Naive B cell (primary cell): ENCODE data around the gene CEP85. TPM values are rescaled to one million over a fixed set of nuclear protein-coding genes. Genes with fewer than 3 reads are reported as not detected.

ENCODE experiments used
- ATAC-seq, 2 donors: fragments of 150-1000 bp; cut with Tn5 transposase; 2 replicates each; pipeline ENCODE4 v1.10.0; 2021; ENCODE audit warnings: low read depth in 2 of 2, mild to moderate bottlenecking in 2 of 2, moderate library complexity in 2 of 2
- DNase-seq: peaks from one replicate; pipeline ENCODE4 v3.0.0; 2022
- H3K27ac Mint-ChIP-seq, 6 donors: one replicate each; pipeline ENCODE4 v1.8.0; 2020 to 2022; ENCODE audit warnings: mild to moderate bottlenecking in 6 of 6, mixed read lengths in 6 of 6, moderate library complexity in 5 of 6, inconsistent platforms in 2 of 6
- H3K27me3 Mint-ChIP-seq, 3 donors: one replicate each; pipeline ENCODE4 v1.8.0; 2021 to 2022; ENCODE audit warnings: mixed read lengths in 3 of 3, mild to moderate bottlenecking in 1 of 3
- H3K36me3 Mint-ChIP-seq, 2 donors: one replicate each; pipeline ENCODE4 v1.8.0; 2020 to 2022; ENCODE audit warnings: mixed read lengths in 2 of 2, inconsistent platforms in 1 of 2, mild to moderate bottlenecking in 1 of 2
- H3K4me1 Mint-ChIP-seq, 3 donors: one replicate each; pipeline ENCODE4 v1.8.0; 2020 to 2022; ENCODE audit warnings: mixed read lengths in 3 of 3, inconsistent platforms in 1 of 3, mild to moderate bottlenecking in 1 of 3, moderate library complexity in 1 of 3
- H3K4me3 Mint-ChIP-seq, 8 donors: one replicate each; pipeline ENCODE4 v1.8.0; 2020 to 2022; ENCODE audit warnings: mild to moderate bottlenecking in 8 of 8, mixed read lengths in 8 of 8, moderate library complexity in 8 of 8, inconsistent platforms in 2 of 8
- H3K9me3 Mint-ChIP-seq, 7 donors: one replicate each; pipeline ENCODE4 v1.8.0; 2020 to 2022; ENCODE audit warnings: mixed read lengths in 7 of 7, mild to moderate bottlenecking in 5 of 7, inconsistent platforms in 2 of 7, moderate library complexity in 1 of 7
- polyA plus RNA-seq, 6 donors: library from polyadenylated mRNA; unstranded; fragments of 300-500 nt; fragmentation: Illumina TruSeq; gene quantifications; one replicate each; pipeline ENCODE4 v1.2.3, GENCODE V29; 2021; ENCODE audit warnings: low read depth in 6 of 6

The CEP85 gene, protein sequence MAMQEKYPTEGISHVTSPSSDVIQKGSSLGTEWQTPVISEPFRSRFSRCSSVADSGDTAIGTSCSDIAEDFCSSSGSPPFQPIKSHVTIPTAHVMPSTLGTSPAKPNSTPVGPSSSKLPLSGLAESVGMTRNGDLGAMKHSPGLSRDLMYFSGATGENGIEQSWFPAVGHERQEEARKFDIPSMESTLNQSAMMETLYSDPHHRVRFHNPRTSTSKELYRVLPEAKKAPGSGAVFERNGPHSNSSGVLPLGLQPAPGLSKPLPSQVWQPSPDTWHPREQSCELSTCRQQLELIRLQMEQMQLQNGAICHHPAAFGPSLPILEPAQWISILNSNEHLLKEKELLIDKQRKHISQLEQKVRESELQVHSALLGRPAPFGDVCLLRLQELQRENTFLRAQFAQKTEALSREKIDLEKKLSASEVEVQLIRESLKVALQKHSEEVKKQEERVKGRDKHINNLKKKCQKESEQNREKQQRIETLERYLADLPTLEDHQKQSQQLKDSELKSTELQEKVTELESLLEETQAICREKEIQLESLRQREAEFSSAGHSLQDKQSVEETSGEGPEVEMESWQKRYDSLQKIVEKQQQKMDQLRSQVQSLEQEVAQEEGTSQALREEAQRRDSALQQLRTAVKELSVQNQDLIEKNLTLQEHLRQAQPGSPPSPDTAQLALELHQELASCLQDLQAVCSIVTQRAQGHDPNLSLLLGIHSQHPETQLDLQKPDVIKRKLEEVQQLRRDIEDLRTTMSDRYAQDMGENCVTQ
- polyA plus RNA-seq = 1 to 10 TPM; 2.5 to 8.2 (median 4.9) TPM

DNA sequence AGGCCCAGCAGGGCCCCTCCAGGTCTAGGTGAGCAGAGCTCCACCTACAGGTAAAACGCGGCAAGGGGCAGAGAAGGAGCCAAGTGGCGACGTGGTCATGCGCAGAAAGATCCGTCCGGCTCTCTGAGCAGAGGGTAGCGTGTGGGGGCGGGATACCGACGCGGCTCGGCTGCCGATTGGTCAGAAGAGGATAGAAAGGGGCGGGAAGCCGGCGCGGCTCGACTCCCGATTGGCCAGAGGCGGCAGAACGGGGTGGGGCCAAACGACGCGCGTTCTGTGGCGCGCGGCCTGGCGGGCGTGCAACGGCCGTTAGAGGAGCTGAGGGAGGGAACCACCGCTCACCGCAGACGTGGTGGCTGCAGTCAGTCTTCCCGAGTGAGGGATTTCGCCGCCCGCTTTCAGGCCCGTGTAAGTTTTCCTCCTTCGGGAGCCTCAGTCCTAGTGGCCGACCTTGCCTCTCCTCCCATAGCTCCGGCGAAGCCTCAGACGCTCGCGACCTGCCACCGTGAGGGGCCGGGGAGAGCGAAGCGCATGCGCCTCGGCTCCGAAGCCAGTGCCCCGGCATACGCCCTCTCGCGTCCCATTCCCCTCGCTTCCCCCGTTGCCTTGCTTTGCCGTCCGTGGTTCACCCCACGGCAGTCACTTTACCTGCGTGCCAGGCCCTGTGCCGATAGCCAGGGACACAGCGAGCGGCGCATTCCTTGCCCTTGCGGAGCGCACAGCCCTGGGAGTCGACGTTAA is at the start of gene CEP85:
TSS of gene CEP85 (plus strand) at position 298 of the 741 bp plus-strand sequence. CDS start 5,584 bp downstream, outside the sequence.
- no peaks in the 10 kb centered on the region for H3K27me3 Mint-ChIP-seq
- H3K4me1 Mint-ChIP-seq = peaks cover 10 to 26% (median 19%) of the 10 kb centered on the region in 3 donors
- no peaks in the 10 kb centered on the region for H3K36me3 Mint-ChIP-seq
- H3K27ac Mint-ChIP-seq = peak within 1 kb of the TSS; percentile 83 to 98 (median 92)
- ATAC-seq (peak; percentile 90 to 91), DNase-seq (peak; percentile 98)
- H3K9me3 Mint-ChIP-seq = no peaks in the 10 kb centered on the region
- H3K4me3 Mint-ChIP-seq = peak within 1 kb of the TSS; percentile 93 to 99 (median 98)

DNA sequence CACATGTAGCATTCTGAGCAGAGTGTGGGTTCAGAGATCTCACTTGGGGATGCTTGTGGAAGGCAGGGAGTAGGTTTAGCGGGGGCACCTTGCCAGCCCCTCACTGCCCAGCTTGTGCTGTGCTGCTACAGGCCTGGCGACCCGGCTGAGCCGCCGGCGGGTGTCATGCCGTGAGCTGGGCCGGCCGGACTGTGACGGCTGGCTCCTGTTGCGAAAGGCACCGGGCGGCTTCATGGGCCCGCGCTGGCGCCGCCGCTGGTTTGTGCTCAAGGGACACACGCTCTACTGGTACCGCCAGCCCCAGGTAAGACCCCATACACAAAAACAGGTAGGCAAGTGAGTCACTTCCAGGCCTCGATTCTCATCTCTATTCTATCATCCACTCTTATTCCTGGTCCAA is 49.1 kb upstream of the CEP85 start:
- Mint-ChIP-seq H3K9me3 (no peaks in the 10 kb centered on the region), H3K27ac (no peak overlapping the region)
- no peak for ATAC-seq

DNA sequence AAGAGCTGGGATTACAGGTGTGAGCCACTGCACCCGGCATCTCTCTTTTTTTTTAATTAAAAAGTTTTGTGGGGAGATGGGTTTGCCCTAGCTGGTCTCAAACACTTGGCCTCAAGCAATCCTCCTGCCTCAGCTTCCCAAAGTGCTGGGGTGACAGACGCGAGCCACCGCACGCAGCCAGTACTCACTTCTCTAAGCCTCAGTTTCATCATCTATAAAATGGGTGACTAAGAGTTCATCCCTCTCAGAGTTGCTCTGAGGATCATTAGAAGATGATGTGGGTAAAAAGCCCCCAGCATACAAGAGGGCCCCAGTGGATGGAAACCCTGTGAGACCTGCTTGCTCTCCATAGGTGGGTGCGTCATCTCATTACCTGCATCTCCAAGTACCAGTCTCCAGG is 46.1 kb upstream of the CEP85 start:
- DNase-seq (no peak), ATAC-seq (no peak)
- H3K4me3 Mint-ChIP-seq = no peak overlapping the region
- H3K36me3 Mint-ChIP-seq = no peaks in the 10 kb centered on the region
- no peaks in the 10 kb centered on the region for H3K27me3 Mint-ChIP-seq
- H3K9me3 Mint-ChIP-seq = no peaks in the 10 kb centered on the region
- no peaks in the 10 kb centered on the region for H3K4me1 Mint-ChIP-seq
- H3K27ac Mint-ChIP-seq = no peak overlapping the region

More for the DNA sequence above, 49.1 kb upstream of the CEP85 start:
- DNase-seq = no peak
- no peaks in the 10 kb centered on the region for H3K4me1 Mint-ChIP-seq
- no peaks in the 10 kb centered on the region for H3K27me3 Mint-ChIP-seq
- H3K4me3 Mint-ChIP-seq = no peak overlapping the region
- no peaks in the 10 kb centered on the region for H3K36me3 Mint-ChIP-seq

DNA sequence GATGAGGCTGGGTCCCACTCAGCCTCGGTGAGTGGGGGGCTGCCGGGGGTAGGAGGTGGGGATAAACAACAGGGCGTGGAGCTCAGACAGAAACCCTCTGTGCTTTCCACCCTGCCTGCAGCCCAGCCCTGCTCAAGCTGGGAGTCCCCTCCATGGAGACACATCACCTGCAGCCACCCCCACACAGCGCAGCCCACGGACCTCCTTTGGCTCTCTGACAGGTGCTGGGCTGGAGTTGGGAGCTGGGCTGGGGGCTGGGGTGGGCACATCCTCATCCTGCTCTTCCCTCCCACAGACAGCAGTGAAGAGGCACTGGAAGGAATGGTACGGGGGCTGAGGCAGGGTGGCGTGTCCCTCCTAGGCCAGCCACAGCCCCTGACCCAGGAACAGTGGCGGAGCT is 45.5 kb upstream of the CEP85 start:
- Mint-ChIP-seq H3K4me1 (no peaks in the 10 kb centered on the region), H3K4me3 (no peak overlapping the region), H3K36me3 (no peaks in the 10 kb centered on the region), H3K9me3 (no peaks in the 10 kb centered on the region), H3K27me3 (no peaks in the 10 kb centered on the region), H3K27ac (no peak overlapping the region)
- ATAC-seq = no peak
- no peak for DNase-seq

DNA sequence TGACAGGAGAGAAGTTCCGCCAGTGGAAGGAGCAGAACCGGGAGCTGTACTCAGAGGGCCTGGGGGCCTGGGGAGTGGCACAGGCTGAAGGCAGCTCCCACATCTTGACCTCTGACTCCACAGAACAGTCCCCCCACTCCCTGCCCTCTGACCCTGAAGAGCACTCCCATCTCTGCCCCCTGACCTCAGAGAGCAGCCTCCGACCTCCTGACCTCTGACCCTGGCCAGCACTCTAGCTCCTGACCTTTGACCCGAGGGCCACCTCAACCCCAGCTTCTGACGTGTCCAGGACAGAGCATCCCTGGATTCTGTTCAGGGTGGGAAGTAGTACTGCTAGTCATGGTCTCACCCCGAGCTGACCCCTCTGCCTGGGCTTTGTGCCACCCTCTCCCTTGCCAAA is 44.7 kb upstream of the CEP85 start:
- no peaks in the 10 kb centered on the region for H3K27me3 Mint-ChIP-seq
- ATAC-seq = no peak
- H3K27ac Mint-ChIP-seq = peak overlapping the region in 2 of 6 donors; percentile 34 to 67
- DNase-seq = no peak
- H3K4me3 Mint-ChIP-seq = peak overlapping the region in 1 of 8 donors; percentile 29
- H3K36me3 Mint-ChIP-seq = no peaks in the 10 kb centered on the region
- H3K9me3 Mint-ChIP-seq = no peaks in the 10 kb centered on the region
- no peaks in the 10 kb centered on the region for H3K4me1 Mint-ChIP-seq

DNA sequence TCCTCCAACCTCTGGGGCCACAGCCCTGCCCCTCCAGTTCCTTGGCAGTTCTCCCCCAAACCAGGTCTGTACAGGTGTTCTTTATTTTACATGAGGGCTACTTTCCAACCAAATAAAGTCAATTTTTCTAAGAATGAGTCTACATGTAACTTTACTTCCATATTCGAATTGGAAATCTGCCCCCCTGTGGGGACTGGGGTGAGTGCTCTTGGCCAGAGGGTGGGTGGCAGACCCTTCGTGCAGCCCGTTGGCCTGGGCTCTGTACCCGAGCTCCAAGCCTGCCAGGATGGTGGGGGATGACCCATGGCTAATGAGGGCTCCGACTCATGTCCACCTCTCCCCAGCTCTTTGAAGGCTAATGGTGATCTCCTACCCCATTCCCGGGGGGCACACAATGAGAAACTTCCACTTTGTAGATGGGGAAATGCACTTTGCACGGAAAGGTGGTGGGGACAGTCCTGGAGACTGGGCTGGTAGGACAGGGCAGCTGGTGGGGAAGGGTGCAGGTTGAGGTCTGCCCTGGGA is 44.2 kb upstream of the CEP85 start:
- Mint-ChIP-seq H3K9me3 (no peaks in the 10 kb centered on the region), H3K4me1 (no peaks in the 10 kb centered on the region), H3K27ac (peak overlapping the region in 1 of 6 donors; percentile 34), H3K4me3 (no peak overlapping the region), H3K27me3 (no peaks in the 10 kb centered on the region), H3K36me3 (no peaks in the 10 kb centered on the region)
- ATAC-seq = no peak
- no peak for DNase-seq

DNA sequence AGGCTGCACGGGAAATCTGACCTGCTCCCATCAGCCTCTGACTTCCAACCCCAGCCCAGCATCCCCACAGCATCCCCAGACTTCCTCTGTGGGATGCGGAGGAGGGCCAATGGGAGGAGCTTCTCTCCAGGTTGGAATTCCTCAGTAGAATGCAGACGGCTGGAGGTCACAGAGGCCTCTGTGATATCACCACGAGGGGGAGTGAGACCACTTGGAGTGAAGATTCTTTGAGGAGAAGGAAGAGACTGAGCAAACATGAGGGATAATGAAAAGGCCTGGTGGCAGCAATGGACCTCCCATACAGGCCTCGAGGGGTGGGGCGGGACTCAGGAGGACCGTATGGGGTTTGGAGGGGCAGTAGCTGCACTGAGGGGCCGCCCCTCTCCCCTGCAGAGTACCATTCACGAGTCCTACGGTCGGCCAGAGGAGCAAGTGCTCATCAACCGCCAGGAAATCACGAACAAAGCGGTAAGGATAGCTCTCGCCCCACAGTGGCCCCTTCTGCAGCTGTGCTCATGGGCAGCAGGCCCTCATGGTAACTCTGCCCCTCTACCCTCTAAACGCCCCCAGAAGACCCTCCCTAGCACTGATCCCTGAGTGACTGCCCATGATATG is 43.5 kb upstream of the CEP85 start, which contains the start of gene CATSPER4:
TSS of gene CATSPER4 (plus strand) at position 230 of the 615 bp plus-strand sequence. CDS start at position 256, 26 bp downstream.
- peak within 1 kb of the TSS in 1 of 8 donors; percentile 29 for H3K4me3 Mint-ChIP-seq
- H3K27me3 Mint-ChIP-seq = no peaks in the 10 kb centered on the region
- peak within 1 kb of the TSS in 2 of 6 donors; percentile 34 to 67 for H3K27ac Mint-ChIP-seq

DNA sequence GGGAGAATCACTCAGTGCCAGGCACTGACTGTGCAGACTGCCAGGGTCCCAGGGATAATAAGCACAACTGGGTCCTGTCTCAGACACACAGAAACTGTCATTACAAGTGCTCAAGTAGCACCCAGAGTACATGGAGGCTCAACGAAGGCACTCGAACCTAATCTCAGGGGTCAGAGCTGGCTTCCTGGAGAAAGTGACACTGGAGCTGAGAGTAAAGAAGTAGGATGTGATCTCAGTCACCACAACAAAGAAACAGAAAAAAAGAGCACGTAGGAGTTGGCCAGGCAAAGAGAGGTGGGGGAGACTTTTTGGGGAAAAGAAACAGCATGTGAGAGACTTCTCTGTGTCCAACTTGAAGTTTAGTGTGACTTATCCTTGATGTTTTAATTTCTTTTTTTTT is 42.3 kb upstream of the CEP85 start:
- Mint-ChIP-seq H3K9me3 (no peaks in the 10 kb centered on the region), H3K27ac (no peak overlapping the region), H3K36me3 (no peaks in the 10 kb centered on the region), H3K4me1 (no peaks in the 10 kb centered on the region), H3K4me3 (peak overlapping the region in 1 of 8 donors; percentile 22), H3K27me3 (no peaks in the 10 kb centered on the region)
- DNase-seq (no peak), ATAC-seq (no peak)

More for the DNA sequence above, 43.5 kb upstream of the CEP85 start, which contains the start of gene CATSPER4:
- Mint-ChIP-seq H3K4me1 (no peaks in the 10 kb centered on the region), H3K36me3 (no peaks in the 10 kb centered on the region), H3K9me3 (no peaks in the 10 kb centered on the region)
- ATAC-seq (no peak), DNase-seq (no peak)

DNA sequence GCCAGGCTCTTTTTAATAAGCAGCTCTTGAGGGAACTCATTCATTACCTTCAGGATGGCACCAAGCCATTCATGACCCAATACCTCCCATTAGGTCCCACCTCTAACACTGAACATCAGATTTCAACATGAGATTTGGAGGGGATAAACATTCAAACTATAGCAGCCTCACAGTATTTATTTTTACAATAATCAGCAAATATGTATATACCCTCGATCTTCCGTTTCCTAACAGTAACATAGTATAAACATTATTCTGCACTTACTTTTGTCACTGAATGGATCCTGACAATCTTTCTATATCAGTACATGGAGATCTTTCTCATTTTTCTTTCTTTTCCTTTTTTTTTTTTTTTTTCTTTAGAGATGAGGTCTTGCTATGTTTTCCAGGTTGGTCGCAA is 38.2 kb upstream of the CEP85 start:
- Mint-ChIP-seq H3K36me3 (no peaks in the 10 kb centered on the region), H3K4me3 (no peak overlapping the region), H3K9me3 (no peaks in the 10 kb centered on the region), H3K27ac (no peak overlapping the region), H3K27me3 (peaks cover 0 to 11% (median 6%) of the 10 kb centered on the region in 3 donors), H3K4me1 (peaks cover 0 to 2% (median 0%) of the 10 kb centered on the region in 3 donors)
- ATAC-seq (no peak), DNase-seq (no peak)

DNA sequence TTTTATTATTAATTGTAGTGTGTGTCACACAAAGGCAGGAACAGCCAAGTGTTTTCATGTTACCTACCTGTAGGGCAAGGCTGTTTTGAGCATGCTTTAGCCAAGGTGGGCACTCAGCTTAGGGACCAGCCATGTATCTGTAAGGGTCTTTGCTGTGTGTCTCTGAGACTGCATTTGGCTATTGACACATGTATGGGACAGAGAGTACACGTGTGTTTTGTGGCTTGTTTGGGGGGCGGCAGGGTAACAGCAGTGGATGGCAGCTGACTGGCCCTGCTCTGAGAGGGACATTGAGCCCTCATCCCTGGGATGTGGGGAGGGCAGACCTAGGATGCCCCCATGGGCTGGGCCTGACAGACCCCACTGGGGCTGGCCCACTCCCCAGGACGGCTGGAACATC is 36.7 kb upstream of the CEP85 start:
- no peak overlapping the region for H3K4me3 Mint-ChIP-seq
- DNase-seq (no peak), ATAC-seq (no peak)
- peaks cover 0 to 4% (median 4%) of the 10 kb centered on the region in 3 donors for H3K4me1 Mint-ChIP-seq
- no peaks in the 10 kb centered on the region for H3K36me3 Mint-ChIP-seq
- H3K27me3 Mint-ChIP-seq = peaks cover 0 to 19% (median 14%) of the 10 kb centered on the region in 3 donors
- H3K9me3 Mint-ChIP-seq = no peaks in the 10 kb centered on the region
- no peak overlapping the region for H3K27ac Mint-ChIP-seq

DNA sequence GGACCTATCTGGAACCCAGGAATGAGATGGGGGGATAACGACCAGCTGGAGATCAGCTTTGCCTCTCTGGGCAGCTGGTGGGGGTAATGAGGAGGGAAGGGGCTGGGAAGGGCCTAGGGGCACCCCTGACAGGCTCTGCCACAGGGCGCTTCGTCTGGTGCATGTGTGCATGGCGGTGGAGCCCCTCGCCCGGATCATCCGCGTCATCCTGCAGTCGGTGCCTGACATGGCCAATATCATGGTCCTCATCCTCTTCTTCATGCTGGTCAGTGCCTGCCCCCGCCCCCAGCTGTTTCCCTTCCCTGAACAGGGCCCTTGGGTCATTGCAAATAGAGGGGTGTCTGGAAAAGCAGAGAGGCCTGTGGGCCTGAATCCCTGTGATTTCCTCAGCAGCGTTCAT is 36.2 kb upstream of the CEP85 start:
- Mint-ChIP-seq H3K4me1 (peaks cover 0 to 4% (median 4%) of the 10 kb centered on the region in 3 donors), H3K4me3 (no peak overlapping the region), H3K27me3 (peaks cover 0 to 19% (median 17%) of the 10 kb centered on the region in 3 donors), H3K27ac (no peak overlapping the region), H3K9me3 (no peaks in the 10 kb centered on the region), H3K36me3 (no peaks in the 10 kb centered on the region)
- no peak for ATAC-seq
- DNase-seq = no peak

DNA sequence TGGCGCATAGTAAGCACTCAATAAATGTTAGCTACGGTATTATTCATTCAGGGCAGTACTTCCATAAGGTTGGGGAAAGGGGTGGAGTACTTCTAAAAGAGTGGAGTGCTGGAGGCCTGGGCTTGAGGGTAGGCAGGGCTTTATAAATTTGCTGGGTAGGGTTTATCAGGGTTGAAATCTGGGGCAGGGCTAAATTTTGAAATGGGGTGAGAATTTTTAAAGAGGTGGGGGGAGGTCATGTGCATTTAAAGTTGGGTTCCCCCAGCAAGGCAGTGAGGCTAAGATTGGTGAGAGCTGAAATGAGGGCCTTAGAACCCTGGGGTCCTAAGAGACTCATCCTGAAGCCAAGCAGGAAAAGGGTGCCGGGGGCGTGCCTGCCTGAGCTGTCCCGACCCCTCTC is 33.6 kb upstream of the CEP85 start:
- Mint-ChIP-seq H3K27me3 (peaks cover 4 to 30% (median 19%) of the 10 kb centered on the region in 3 donors), H3K36me3 (no peaks in the 10 kb centered on the region), H3K9me3 (no peaks in the 10 kb centered on the region), H3K4me3 (peak overlapping the region in 1 of 8 donors; percentile 44), H3K4me1 (peaks cover 0 to 4% (median 4%) of the 10 kb centered on the region in 3 donors), H3K27ac (peak overlapping the region in 1 of 6 donors; percentile 40)
- no peak for DNase-seq
- ATAC-seq = no peak
